Measurements from ENCODE around the gene ANAPC7.
"Not testable (repeated sequence)": the region's sequence is repeated elsewhere in the genome, so short reads cannot be mapped to it uniquely, and the experiment has no call there.

Gene ANAPC7

GRCh38 chr12:110358384-110359097 lies 45.0 kb downstream of the ANAPC7 start:
- H3K9ac ChIP-seq (ENCODE audit: low read length); H3K4me1 ChIP-seq (ENCODE audit: control insufficient read depth, low read depth, low read length); H3K27ac ChIP-seq (ENCODE audit: low read length); H3K4me3 ChIP-seq (ENCODE audit: low read length); H3K27me3 ChIP-seq (ENCODE audit: control insufficient read depth, insufficient read depth, low read length); H3K36me3 ChIP-seq (ENCODE audit: control insufficient read depth, low read depth, low read length); H3K9me3 ChIP-seq (ENCODE audit: control insufficient read depth, low read depth, low read length): not testable (repeated sequence)

GRCh38 chr12:110355073-110355472 lies 48.4 kb downstream of the ANAPC7 start:
- H3K27me3 ChIP-seq (ENCODE audit: control insufficient read depth, insufficient read depth, low read length), result no peaks in the 10 kb centered on the region
- H3K27ac ChIP-seq (ENCODE audit: low read length), result no peak overlapping the region
- peaks cover 9% of the 10 kb centered on the region for H3K36me3 ChIP-seq (ENCODE audit: control insufficient read depth, low read depth, low read length)
- no peaks in the 10 kb centered on the region for H3K9me3 ChIP-seq (ENCODE audit: control insufficient read depth, low read depth, low read length)
- no peak overlapping the region for H3K9ac ChIP-seq (ENCODE audit: low read length)
- no peak overlapping the region for H3K4me3 ChIP-seq (ENCODE audit: low read length)
- no peaks in the 10 kb centered on the region for H3K4me1 ChIP-seq (ENCODE audit: control insufficient read depth, low read depth, low read length)

GRCh38 chr12:110354172-110354780 lies 49.2 kb downstream of the ANAPC7 start:
- no peak overlapping the region for H3K27ac ChIP-seq (ENCODE audit: low read length)
- H3K9ac ChIP-seq (ENCODE audit: low read length), result no peak overlapping the region
- no peaks in the 10 kb centered on the region for H3K4me1 ChIP-seq (ENCODE audit: control insufficient read depth, low read depth, low read length)
- H3K36me3 ChIP-seq (ENCODE audit: control insufficient read depth, low read depth, low read length), result peaks cover 15% of the 10 kb centered on the region
- H3K9me3 ChIP-seq (ENCODE audit: control insufficient read depth, low read depth, low read length), result no peaks in the 10 kb centered on the region
- H3K27me3 ChIP-seq (ENCODE audit: control insufficient read depth, insufficient read depth, low read length), result no peaks in the 10 kb centered on the region
- no peak overlapping the region for H3K4me3 ChIP-seq (ENCODE audit: low read length)

GRCh38 chr12:110353211-110353965 lies 50.1 kb downstream of the ANAPC7 start:
- Histone ChIP-seq H3K9me3 (ENCODE audit: control insufficient read depth, low read depth, low read length) (no peaks in the 10 kb centered on the region), H3K36me3 (ENCODE audit: control insufficient read depth, low read depth, low read length) (peaks cover 24% of the 10 kb centered on the region), H3K4me1 (ENCODE audit: control insufficient read depth, low read depth, low read length) (no peaks in the 10 kb centered on the region), H3K9ac (ENCODE audit: low read length) (no peak overlapping the region), H3K4me3 (ENCODE audit: low read length) (no peak overlapping the region), H3K27ac (ENCODE audit: low read length) (no peak overlapping the region), H3K27me3 (ENCODE audit: control insufficient read depth, insufficient read depth, low read length) (no peaks in the 10 kb centered on the region)

- H3K9ac ChIP-seq (ENCODE audit: low read length), result no peak overlapping the region
- no peak overlapping the region for H3K4me3 ChIP-seq (ENCODE audit: low read length)
- H3K4me1 ChIP-seq (ENCODE audit: control insufficient read depth, low read depth, low read length), result no peaks in the 10 kb centered on the region
- H3K27ac ChIP-seq (ENCODE audit: low read length), result no peak overlapping the region
- peaks cover 34% of the 10 kb centered on the region for H3K36me3 ChIP-seq (ENCODE audit: control insufficient read depth, low read depth, low read length)
- no peaks in the 10 kb centered on the region for H3K9me3 ChIP-seq (ENCODE audit: control insufficient read depth, low read depth, low read length)
- no peaks in the 10 kb centered on the region for H3K27me3 ChIP-seq (ENCODE audit: control insufficient read depth, insufficient read depth, low read length)
These were observed 51.1 kb downstream of the ANAPC7 start for GRCh38 chr12:110352401-110352800.

GRCh38 chr12:110351119-110351518 lies 52.4 kb downstream of the ANAPC7 start:
- no peak overlapping the region for H3K9ac ChIP-seq (ENCODE audit: low read length)
- no peaks in the 10 kb centered on the region for H3K27me3 ChIP-seq (ENCODE audit: control insufficient read depth, insufficient read depth, low read length)
- H3K9me3 ChIP-seq (ENCODE audit: control insufficient read depth, low read depth, low read length), result no peaks in the 10 kb centered on the region
- H3K4me1 ChIP-seq (ENCODE audit: control insufficient read depth, low read depth, low read length), result no peaks in the 10 kb centered on the region
- peaks cover 47% of the 10 kb centered on the region for H3K36me3 ChIP-seq (ENCODE audit: control insufficient read depth, low read depth, low read length)
- no peak overlapping the region for H3K27ac ChIP-seq (ENCODE audit: low read length)
- H3K4me3 ChIP-seq (ENCODE audit: low read length), result no peak overlapping the region

- Histone ChIP-seq H3K27ac (ENCODE audit: low read length) (no peak overlapping the region), H3K27me3 (ENCODE audit: control insufficient read depth, insufficient read depth, low read length) (no peaks in the 10 kb centered on the region), H3K4me1 (ENCODE audit: control insufficient read depth, low read depth, low read length) (no peaks in the 10 kb centered on the region), H3K4me3 (ENCODE audit: low read length) (no peak overlapping the region), H3K9ac (ENCODE audit: low read length) (no peak overlapping the region), H3K36me3 (ENCODE audit: control insufficient read depth, low read depth, low read length) (peaks cover 62% of the 10 kb centered on the region), H3K9me3 (ENCODE audit: control insufficient read depth, low read depth, low read length) (no peaks in the 10 kb centered on the region)
These were observed 53.9 kb downstream of the ANAPC7 start for GRCh38 chr12:110349514-110350151.

- Histone ChIP-seq H3K4me1 (ENCODE audit: control insufficient read depth, low read depth, low read length) (no peaks in the 10 kb centered on the region), H3K9ac (ENCODE audit: low read length) (no peak overlapping the region), H3K27me3 (ENCODE audit: control insufficient read depth, insufficient read depth, low read length) (no peaks in the 10 kb centered on the region), H3K36me3 (ENCODE audit: control insufficient read depth, low read depth, low read length) (peaks cover 67% of the 10 kb centered on the region), H3K27ac (ENCODE audit: low read length) (no peak overlapping the region), H3K9me3 (ENCODE audit: control insufficient read depth, low read depth, low read length) (no peaks in the 10 kb centered on the region), H3K4me3 (ENCODE audit: low read length) (no peak overlapping the region)
These were observed 54.4 kb downstream of the ANAPC7 start for GRCh38 chr12:110349096-110349495.

GRCh38 chr12:110348431-110349059 lies 55.0 kb downstream of the ANAPC7 start:
- Histone ChIP-seq H3K4me3 (ENCODE audit: low read length) (no peak overlapping the region), H3K9me3 (ENCODE audit: control insufficient read depth, low read depth, low read length) (no peaks in the 10 kb centered on the region), H3K27me3 (ENCODE audit: control insufficient read depth, insufficient read depth, low read length) (no peaks in the 10 kb centered on the region), H3K36me3 (ENCODE audit: control insufficient read depth, low read depth, low read length) (peaks cover 72% of the 10 kb centered on the region), H3K4me1 (ENCODE audit: control insufficient read depth, low read depth, low read length) (no peaks in the 10 kb centered on the region), H3K27ac (ENCODE audit: low read length) (no peak overlapping the region), H3K9ac (ENCODE audit: low read length) (no peak overlapping the region)

- no peaks in the 10 kb centered on the region for H3K9me3 ChIP-seq (ENCODE audit: control insufficient read depth, low read depth, low read length)
- H3K9ac ChIP-seq (ENCODE audit: low read length), result no peak overlapping the region
- H3K36me3 ChIP-seq (ENCODE audit: control insufficient read depth, low read depth, low read length), result peaks cover 80% of the 10 kb centered on the region
- H3K4me3 ChIP-seq (ENCODE audit: low read length), result no peak overlapping the region
- H3K27ac ChIP-seq (ENCODE audit: low read length), result no peak overlapping the region
- no peaks in the 10 kb centered on the region for H3K27me3 ChIP-seq (ENCODE audit: control insufficient read depth, insufficient read depth, low read length)
- no peaks in the 10 kb centered on the region for H3K4me1 ChIP-seq (ENCODE audit: control insufficient read depth, low read depth, low read length)
These were observed 55.7 kb downstream of the ANAPC7 start for GRCh38 chr12:110347767-110348166.

- Histone ChIP-seq H3K27ac (ENCODE audit: low read length) (no peak overlapping the region), H3K4me1 (ENCODE audit: control insufficient read depth, low read depth, low read length) (no peaks in the 10 kb centered on the region), H3K9me3 (ENCODE audit: control insufficient read depth, low read depth, low read length) (no peaks in the 10 kb centered on the region), H3K36me3 (ENCODE audit: control insufficient read depth, low read depth, low read length) (peaks cover 98% of the 10 kb centered on the region), H3K9ac (ENCODE audit: low read length) (no peak overlapping the region), H3K4me3 (ENCODE audit: low read length) (no peak overlapping the region), H3K27me3 (ENCODE audit: control insufficient read depth, insufficient read depth, low read length) (no peaks in the 10 kb centered on the region)
These were observed 57.5 kb downstream of the ANAPC7 start for GRCh38 chr12:110345963-110346362.

Measured in iPS-18a (cell line).